GM13977 (cell line): ENCODE data around the gene KRT1.

ENCODE experiments used
- DNase-seq: peaks from one replicate; pipeline ENCODE4 v3.0.0; 2012; ENCODE audit warnings: low spot score
- in situ Hi-C: fragments of 300-500 bp; cut with MboI; formaldehyde crosslinking; loops from one replicate; pipeline ENCODE4 v1.12.0; 2022; ENCODE audit warnings: low sequenced_read_pairs, low pct_unique_long_range_greater_than_20kb, mixed read lengths, inconsistent platforms; ENCODE audit not compliant: unreplicated experiment
- TF ChIP-seq, protein P1 (sequence below): IDR thresholded peaks from 2 replicates; pipeline ENCODE4 v1.5.1; 2012; ENCODE audit warnings: mild to moderate bottlenecking, control low read depth; ENCODE audit not compliant: insufficient read depth; ENCODE audit errors: extremely low read depth, missing control alignments

Gene KRT1

DNA sequence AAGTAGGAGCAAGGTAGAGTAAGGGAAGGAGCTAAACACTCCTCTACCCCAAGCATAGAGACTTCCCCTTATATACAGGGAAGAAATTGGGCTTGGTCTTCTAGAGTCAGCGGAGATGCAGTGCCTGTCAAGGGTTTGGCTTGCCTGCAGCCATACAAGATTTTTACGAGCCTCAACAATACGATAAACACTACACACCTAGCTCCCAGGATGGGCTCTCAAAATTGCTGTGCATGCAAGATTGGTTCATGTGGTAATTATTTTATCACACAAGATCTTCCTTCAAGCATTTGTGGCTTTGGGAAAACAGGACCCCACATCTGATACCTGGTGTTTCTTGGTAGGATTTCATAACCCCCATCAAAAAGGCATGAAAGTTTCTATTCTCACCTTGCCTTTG, at the start of gene KRT1:
Gene KRT1 (minus strand): TSS at position 45 of the 400 bp plus-strand sequence. CDS start 59 bp downstream, outside the sequence.
- TF ChIP-seq, protein P1, sequence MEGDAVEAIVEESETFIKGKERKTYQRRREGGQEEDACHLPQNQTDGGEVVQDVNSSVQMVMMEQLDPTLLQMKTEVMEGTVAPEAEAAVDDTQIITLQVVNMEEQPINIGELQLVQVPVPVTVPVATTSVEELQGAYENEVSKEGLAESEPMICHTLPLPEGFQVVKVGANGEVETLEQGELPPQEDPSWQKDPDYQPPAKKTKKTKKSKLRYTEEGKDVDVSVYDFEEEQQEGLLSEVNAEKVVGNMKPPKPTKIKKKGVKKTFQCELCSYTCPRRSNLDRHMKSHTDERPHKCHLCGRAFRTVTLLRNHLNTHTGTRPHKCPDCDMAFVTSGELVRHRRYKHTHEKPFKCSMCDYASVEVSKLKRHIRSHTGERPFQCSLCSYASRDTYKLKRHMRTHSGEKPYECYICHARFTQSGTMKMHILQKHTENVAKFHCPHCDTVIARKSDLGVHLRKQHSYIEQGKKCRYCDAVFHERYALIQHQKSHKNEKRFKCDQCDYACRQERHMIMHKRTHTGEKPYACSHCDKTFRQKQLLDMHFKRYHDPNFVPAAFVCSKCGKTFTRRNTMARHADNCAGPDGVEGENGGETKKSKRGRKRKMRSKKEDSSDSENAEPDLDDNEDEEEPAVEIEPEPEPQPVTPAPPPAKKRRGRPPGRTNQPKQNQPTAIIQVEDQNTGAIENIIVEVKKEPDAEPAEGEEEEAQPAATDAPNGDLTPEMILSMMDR: no peak
- in situ Hi-C loops: no loop called here
- no peak for DNase-seq

- no peak for DNase-seq
- in situ Hi-C loops: no loop called here
- TF ChIP-seq, protein P1: no peak
These were observed 48.9 kb upstream of the KRT1 start for GRCh38 chr12:52729147-52729546.

- no peak for DNase-seq
- in situ Hi-C loops: no loop called here
- TF ChIP-seq, protein P1: no peak
These were observed 48.2 kb upstream of the KRT1 start for GRCh38 chr12:52728374-52728773.

DNA sequence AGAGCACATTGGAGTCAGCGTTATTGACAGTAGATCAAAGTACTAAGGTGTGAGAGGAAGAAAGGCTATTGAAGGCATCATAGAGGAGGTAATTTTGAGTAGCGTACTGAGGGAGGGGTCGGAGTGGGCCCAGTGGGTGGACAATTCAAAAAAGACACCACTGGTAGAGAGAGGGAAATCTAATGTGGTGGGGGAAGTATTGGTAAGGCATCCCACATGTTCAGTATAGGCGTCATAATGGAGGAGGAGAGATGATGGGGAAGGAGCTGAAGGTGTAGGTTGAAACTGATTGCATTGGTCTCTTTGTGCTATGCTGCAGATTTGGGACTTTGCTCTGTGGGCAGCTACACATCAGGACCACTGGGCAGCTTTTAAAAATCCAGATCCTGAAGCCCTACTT, 46.8 kb upstream of the KRT1 start:
- no peak for DNase-seq
- in situ Hi-C loops: no loop called here
- TF ChIP-seq, protein P1: no peak

DNA sequence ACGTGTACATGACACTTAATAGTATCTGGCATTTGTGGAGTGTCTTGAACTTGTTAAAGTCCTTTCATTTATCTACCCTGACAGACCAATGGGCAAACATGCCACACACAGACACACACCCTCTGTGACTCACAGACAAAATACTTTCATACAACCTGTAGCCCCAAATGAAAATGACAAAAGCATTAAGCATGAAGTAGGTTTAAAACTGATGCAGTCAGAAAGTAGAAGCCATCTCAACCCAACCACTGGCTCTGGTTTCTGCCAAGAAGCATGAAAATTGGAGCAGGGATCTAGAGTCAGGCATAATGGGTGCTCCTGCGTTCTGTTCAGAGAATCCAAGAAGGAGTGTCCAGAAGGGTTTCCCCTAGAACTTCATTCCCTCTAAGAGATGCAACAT, 46.2 kb upstream of the KRT1 start:
- DNase-seq: no peak
- TF ChIP-seq, protein P1: no peak
- in situ Hi-C loops: no loop called here

DNA sequence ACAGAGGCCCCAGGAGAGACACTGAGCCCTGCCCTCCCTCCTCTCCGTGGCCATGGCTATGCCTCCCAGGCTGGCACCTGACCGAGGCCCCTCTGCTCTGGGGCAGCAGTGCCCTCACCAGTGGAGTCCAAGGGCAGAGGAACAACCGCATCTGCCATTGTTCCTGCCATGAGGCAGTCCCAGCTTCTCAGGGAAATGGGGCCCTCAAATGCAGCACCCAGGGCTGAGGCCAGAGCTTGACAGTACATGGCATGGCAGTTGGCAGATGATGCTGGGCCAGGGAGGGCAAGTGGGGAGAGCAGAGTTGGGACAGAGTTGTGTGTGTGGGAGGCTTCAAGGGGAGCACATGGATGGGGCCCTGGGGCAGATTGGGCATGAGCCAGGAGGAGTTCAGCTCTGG, 44.2 kb upstream of the KRT1 start:
- DNase-seq: no peak
- TF ChIP-seq, protein P1: no peak
- in situ Hi-C loops: no loop called here

GRCh38 chr12:52722680-52723079, 42.5 kb upstream of the KRT1 start:
- in situ Hi-C loops: no loop called here
- TF ChIP-seq, protein P1: no peak
- DNase-seq: no peak
